ENCODE measurements around the gene LUC7L.

The LUC7L gene

DNA sequence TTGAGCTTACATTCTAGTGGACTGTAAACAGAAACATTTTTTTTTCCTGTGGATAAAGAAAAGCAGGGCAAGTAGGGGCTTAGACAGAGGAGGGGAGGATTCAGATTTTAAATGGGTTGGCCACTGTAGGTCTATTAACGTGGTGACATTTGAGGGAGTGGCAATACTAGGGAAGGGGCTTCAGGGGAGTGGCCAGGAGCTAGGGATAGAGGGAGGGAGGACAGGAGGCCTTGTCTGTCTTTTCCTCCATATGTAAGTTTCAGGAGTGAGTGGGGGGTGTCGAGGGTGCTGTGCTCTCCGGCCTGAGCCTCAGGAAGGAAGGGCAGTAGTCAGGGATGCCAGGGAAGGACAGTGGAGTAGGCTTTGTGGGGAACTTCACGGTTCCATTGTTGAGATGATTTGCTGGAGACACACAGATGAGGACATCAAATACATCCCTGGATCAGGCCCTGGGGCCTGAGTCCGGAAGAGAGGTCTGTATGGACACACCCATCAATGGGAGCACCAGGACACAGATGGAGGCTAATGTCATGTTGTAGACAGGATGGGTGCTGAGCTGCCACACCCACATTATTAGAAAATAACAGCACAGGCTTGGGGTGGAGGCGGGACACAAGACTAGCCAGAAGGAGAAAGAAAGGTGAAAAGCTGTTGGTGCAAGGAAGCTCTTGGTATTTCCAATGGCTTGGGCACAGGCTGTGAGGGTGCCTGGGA is 70.0 kb downstream of the LUC7L start:
- TF ChIP-seq TAF1 (IDR thresholded peaks at IDR 0.05; ENCODE audit: borderline replicate concordance, insufficient read depth, low read length) (no peak), FOXP2 (optimal IDR thresholded peaks at IDR 0.05; ENCODE audit: borderline replicate concordance, extremely low read depth, extremely low read length, insufficient read depth) (no peak), SIN3A (IDR thresholded peaks at IDR 0.05; ENCODE audit: borderline replicate concordance, insufficient read depth, low read length) (no peak), POLR2AphosphoS5 (IDR thresholded peaks at IDR 0.05; ENCODE audit: low read depth, low read length) (no peak)
- TF ChIP-seq, protein P1, sequence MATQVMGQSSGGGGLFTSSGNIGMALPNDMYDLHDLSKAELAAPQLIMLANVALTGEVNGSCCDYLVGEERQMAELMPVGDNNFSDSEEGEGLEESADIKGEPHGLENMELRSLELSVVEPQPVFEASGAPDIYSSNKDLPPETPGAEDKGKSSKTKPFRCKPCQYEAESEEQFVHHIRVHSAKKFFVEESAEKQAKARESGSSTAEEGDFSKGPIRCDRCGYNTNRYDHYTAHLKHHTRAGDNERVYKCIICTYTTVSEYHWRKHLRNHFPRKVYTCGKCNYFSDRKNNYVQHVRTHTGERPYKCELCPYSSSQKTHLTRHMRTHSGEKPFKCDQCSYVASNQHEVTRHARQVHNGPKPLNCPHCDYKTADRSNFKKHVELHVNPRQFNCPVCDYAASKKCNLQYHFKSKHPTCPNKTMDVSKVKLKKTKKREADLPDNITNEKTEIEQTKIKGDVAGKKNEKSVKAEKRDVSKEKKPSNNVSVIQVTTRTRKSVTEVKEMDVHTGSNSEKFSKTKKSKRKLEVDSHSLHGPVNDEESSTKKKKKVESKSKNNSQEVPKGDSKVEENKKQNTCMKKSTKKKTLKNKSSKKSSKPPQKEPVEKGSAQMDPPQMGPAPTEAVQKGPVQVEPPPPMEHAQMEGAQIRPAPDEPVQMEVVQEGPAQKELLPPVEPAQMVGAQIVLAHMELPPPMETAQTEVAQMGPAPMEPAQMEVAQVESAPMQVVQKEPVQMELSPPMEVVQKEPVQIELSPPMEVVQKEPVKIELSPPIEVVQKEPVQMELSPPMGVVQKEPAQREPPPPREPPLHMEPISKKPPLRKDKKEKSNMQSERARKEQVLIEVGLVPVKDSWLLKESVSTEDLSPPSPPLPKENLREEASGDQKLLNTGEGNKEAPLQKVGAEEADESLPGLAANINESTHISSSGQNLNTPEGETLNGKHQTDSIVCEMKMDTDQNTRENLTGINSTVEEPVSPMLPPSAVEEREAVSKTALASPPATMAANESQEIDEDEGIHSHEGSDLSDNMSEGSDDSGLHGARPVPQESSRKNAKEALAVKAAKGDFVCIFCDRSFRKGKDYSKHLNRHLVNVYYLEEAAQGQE (IDR thresholded peaks at IDR 0.05; ENCODE audit: insufficient read depth in 1 of 2, low read depth in 2 of 2, low read length in 2 of 2): no peak

DNA sequence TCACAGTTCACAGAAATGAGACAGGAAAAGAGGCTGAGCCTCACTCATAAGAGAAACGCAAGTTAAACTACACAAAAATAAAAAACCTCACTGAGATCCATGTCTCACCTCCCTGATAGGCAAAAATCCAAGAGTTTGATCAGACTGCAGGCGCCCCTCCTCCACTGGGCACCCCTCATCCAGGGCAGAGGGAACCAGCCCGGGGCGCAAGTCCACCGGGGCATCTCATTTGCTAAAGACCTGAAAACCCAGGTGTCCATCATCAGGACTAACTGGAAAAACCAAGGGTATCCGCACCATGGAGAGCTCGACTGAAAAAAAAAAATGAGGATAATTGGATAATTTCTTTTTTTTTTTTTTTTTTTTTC is 74.2 kb downstream of the LUC7L start:
- no peak for TF ChIP-seq FOXP2 (optimal IDR thresholded peaks at IDR 0.05; ENCODE audit: borderline replicate concordance, extremely low read depth, extremely low read length, insufficient read depth)
- TF ChIP-seq POLR2AphosphoS5 (IDR thresholded peaks at IDR 0.05; ENCODE audit: low read depth, low read length): no peak
- TF ChIP-seq, protein P1 (IDR thresholded peaks at IDR 0.05; ENCODE audit: insufficient read depth in 1 of 2, low read depth in 2 of 2, low read length in 2 of 2): no peak
- no peak for TF ChIP-seq SIN3A (IDR thresholded peaks at IDR 0.05; ENCODE audit: borderline replicate concordance, insufficient read depth, low read length)
- no peak for TF ChIP-seq TAF1 (IDR thresholded peaks at IDR 0.05; ENCODE audit: borderline replicate concordance, insufficient read depth, low read length)

DNA sequence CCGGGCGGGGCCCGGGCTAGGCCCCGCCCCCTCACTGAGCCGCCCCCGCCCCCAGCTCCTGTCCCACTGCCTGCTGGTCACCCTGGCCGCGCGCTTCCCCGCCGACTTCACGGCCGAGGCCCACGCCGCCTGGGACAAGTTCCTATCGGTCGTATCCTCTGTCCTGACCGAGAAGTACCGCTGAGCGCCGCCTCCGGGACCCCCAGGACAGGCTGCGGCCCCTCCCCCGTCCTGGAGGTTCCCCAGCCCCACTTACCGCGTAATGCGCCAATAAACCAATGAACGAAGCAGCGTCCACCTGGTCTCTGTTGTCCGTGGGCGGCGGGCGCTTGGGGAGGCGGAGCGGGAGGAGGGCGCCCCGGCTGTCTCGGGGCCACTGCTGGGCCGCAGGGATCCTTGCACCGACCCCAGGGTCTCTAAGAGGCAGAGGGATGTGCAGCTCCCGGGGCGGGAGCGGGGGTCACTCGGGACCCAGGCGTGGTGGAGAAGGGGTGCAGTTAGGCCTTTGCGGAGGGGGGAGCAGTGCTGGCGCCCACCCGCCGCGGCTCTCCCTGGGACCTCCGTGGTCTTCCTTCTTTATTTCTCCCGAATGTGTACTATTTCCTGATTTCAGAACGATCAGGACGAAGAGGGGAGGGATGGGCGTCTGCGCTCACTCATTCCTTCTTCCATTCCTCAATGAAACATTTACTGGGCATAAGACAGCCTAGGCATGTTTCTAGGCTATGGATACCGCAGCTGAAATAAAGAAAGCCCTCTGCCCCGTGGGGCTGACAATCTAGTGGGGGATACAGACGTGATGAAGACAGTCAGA is 74.8 kb downstream of the LUC7L start:
- no peak for TF ChIP-seq SIN3A (IDR thresholded peaks at IDR 0.05; ENCODE audit: borderline replicate concordance, insufficient read depth, low read length)

DNA sequence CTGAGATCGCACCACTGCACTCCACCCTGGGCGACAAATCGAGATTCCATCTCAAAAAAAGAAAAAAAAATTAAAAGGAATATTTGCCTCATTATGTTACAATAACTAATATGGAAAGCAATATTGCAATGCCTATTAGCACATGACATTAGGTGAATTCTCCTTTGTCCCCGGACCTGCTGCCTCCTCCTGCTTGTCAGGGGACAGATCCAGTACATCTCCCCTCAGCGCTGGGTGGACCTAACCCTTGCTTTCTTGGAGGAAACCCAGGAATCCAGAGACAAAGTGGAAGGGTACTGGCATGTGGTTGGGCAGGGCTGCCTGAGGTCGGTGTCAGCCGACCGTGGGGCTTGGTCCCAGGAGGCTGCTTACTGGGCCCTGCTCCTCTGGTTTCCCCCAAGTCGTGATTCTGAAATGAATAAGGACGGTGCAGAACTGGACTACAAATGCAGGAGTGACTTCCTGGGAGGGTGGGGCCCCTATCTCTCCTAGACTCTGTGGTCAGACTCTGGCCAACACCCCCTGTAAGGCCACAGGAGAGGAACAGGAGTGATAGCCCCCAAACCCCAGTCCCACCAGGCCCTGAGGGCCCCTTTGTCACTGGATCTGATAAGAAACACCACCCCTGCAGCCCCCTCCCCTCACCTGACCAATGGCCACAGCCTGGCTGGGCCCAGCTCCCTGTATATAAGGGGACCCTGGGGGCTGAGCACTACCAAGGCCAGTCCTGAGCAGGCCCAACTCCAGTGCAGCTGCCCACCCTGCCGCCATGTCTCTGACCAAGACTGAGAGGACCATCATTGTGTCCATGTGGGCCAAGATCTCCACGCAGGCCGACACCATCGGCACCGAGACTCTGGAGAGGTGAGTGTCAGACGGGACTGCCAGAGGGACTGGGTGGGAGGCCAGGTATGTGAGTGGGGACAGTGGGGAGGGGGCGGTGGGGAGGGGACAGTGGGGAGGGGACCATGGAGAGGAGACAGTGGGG is 76.8 kb downstream of the LUC7L start, which contains the start of gene HBZ:
HBZ (plus strand) TSS at position 504 of the 988 bp plus-strand sequence; CDS start at position 770, 266 bp downstream.
- TF ChIP-seq, protein P1 (IDR thresholded peaks at IDR 0.05; ENCODE audit: insufficient read depth in 1 of 2, low read depth in 2 of 2, low read length in 2 of 2): no peak
- TF ChIP-seq SIN3A (IDR thresholded peaks at IDR 0.05; ENCODE audit: borderline replicate concordance, insufficient read depth, low read length): no peak
- TF ChIP-seq POLR2AphosphoS5 (IDR thresholded peaks at IDR 0.05; ENCODE audit: low read depth, low read length): no peak
- no peak for TF ChIP-seq FOXP2 (optimal IDR thresholded peaks at IDR 0.05; ENCODE audit: borderline replicate concordance, extremely low read depth, extremely low read length, insufficient read depth)
- TF ChIP-seq TAF1 (IDR thresholded peaks at IDR 0.05; ENCODE audit: borderline replicate concordance, insufficient read depth, low read length): no peak
